Progenitor cell of endocrine pancreas (in vitro differentiated cells): Measurements from ENCODE around the gene MAGI1. TPM values are rescaled to one million over a fixed set of nuclear protein-coding genes. Genes with fewer than 3 reads are reported as not detected.

Source experiments
- DNase-seq: peaks from one replicate; pipeline ENCODE4 v3.0.0; 2021; ENCODE audit warnings: low spot score; ENCODE audit not compliant: unreplicated experiment
- H3K27ac Mint-ChIP-seq: 2 replicates; pipeline ENCODE4 v1.8.0; 2021; ENCODE audit warnings: mild to moderate bottlenecking, moderate library complexity, mixed read lengths
- H3K27me3 Mint-ChIP-seq: 2 replicates; pipeline ENCODE4 v1.8.0; 2021; ENCODE audit warnings: mixed read lengths
- H3K36me3 Mint-ChIP-seq: 2 replicates; pipeline ENCODE4 v1.8.0; 2022; ENCODE audit warnings: mixed read lengths; ENCODE audit not compliant: insufficient read depth
- H3K4me1 Mint-ChIP-seq: 2 replicates; pipeline ENCODE4 v1.8.0; 2021; ENCODE audit warnings: low read depth, mixed read lengths
- H3K4me3 Mint-ChIP-seq: 2 replicates; pipeline ENCODE4 v1.8.0; 2021; ENCODE audit warnings: low read depth, mild to moderate bottlenecking, moderate library complexity, mixed read lengths
- H3K9me3 Mint-ChIP-seq: 2 replicates; pipeline ENCODE4 v1.8.0; 2021; ENCODE audit warnings: low read depth, mixed read lengths
- total RNA-seq: library from RNA; stranded (reverse); gene quantifications from 2 replicates; pipeline ENCODE4 v1.2.1, GENCODE V29; 2021
- TF ChIP-seq, protein P1 (sequence below): fragments of 200-600 bp; sonication (generic); IDR thresholded peaks from one replicate; pipeline ENCODE4 v1.5.0; 2021; ENCODE audit warnings: antibody characterized with exemption, mild to moderate bottlenecking; ENCODE audit not compliant: unreplicated experiment

Gene MAGI1
- total RNA-seq, 1 donor from 2014 or later: 142 TPM

GRCh38 chr3:65647369-65647768 lies 391.3 kb downstream of the MAGI1 start:
- no peaks in the 10 kb centered on the region for H3K27me3 Mint-ChIP-seq
- TF ChIP-seq, protein P1, sequence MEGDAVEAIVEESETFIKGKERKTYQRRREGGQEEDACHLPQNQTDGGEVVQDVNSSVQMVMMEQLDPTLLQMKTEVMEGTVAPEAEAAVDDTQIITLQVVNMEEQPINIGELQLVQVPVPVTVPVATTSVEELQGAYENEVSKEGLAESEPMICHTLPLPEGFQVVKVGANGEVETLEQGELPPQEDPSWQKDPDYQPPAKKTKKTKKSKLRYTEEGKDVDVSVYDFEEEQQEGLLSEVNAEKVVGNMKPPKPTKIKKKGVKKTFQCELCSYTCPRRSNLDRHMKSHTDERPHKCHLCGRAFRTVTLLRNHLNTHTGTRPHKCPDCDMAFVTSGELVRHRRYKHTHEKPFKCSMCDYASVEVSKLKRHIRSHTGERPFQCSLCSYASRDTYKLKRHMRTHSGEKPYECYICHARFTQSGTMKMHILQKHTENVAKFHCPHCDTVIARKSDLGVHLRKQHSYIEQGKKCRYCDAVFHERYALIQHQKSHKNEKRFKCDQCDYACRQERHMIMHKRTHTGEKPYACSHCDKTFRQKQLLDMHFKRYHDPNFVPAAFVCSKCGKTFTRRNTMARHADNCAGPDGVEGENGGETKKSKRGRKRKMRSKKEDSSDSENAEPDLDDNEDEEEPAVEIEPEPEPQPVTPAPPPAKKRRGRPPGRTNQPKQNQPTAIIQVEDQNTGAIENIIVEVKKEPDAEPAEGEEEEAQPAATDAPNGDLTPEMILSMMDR: no peak
- H3K4me3 Mint-ChIP-seq: no peak overlapping the region
- peaks cover 22% of the 10 kb centered on the region for H3K9me3 Mint-ChIP-seq
- DNase-seq: no peak
- peak overlapping the region; percentile 24 for H3K27ac Mint-ChIP-seq
- peaks cover 6% of the 10 kb centered on the region for H3K4me1 Mint-ChIP-seq
- peaks cover 17% of the 10 kb centered on the region for H3K36me3 Mint-ChIP-seq

DNA sequence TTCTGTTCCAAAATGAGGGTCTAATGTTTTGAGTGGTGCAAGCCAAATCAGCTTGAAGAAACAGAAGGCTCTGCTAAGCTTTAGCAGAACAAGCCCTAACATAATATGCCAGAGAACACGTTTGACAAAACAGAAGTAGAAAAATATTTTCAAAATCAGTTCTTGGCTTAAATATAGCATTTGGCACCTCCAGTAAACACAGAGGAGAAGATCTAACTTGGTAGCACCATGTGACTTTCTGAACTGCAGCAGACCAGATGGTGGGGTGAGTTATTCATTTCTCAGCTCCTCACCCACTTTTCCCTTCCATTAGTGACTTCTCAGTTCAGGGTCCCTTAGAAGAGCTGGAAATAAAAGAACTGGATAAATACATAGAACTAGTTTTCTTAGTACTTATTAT lies 395.8 kb downstream of the MAGI1 start:
- Mint-ChIP-seq H3K27me3 (no peaks in the 10 kb centered on the region), H3K9me3 (peaks cover 10% of the 10 kb centered on the region), H3K4me1 (peaks cover 23% of the 10 kb centered on the region), H3K36me3 (peaks cover 13% of the 10 kb centered on the region), H3K27ac (no peak overlapping the region), H3K4me3 (no peak overlapping the region)
- TF ChIP-seq, protein P1: no peak
- DNase-seq: no peak

- TF ChIP-seq, protein P1: no peak
- peaks cover 7% of the 10 kb centered on the region for H3K9me3 Mint-ChIP-seq
- H3K36me3 Mint-ChIP-seq: peaks cover 7% of the 10 kb centered on the region
- no peak for DNase-seq
- no peaks in the 10 kb centered on the region for H3K27me3 Mint-ChIP-seq
- peaks cover 23% of the 10 kb centered on the region for H3K4me1 Mint-ChIP-seq
- H3K27ac Mint-ChIP-seq: no peak overlapping the region
- H3K4me3 Mint-ChIP-seq: no peak overlapping the region
Observed at GRCh38 chr3:65641777-65642176, 396.9 kb downstream of the MAGI1 start.

DNA sequence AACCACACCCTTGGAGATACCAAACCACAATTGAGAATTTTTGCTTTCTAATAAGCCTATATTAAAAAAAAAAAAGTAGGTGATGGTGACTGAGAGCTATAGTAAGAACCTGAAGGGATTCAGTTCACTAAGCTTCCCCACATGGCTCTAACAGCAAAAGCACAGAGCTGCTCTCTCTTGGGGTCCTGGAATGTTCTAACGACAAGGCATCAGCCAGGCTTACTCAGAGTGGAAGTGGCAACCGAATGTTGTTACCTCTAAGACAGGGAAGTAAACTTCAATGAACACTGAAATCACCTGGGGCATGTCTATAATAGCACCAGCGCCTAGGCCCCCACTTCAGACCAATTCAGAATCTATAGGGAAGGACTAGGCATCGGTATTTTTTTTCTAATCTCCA lies 397.7 kb downstream of the MAGI1 start:
- Mint-ChIP-seq H3K27ac (no peak overlapping the region), H3K9me3 (no peaks in the 10 kb centered on the region), H3K36me3 (peaks cover 3% of the 10 kb centered on the region), H3K27me3 (no peaks in the 10 kb centered on the region), H3K4me3 (no peak overlapping the region), H3K4me1 (peaks cover 26% of the 10 kb centered on the region)
- TF ChIP-seq, protein P1: no peak
- DNase-seq: no peak

DNA sequence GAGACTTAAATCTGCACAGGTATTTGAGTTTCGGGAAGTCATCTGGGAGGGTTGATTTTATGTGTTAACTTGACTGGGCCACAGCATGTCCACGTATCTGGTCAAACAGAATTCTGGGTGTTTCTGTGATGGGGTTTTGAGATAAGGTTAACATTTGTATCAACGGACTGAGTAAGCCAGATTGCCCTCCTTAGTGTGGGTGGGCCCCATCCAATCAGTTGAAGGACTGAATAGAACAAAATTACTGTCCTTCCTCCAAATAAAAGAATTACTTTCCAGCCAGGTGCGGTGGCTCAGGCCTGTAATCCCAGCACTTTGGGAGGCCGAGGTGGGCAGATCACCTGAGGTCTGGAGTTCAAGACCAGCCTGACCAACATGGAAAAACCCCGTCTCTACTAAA lies 399.3 kb downstream of the MAGI1 start:
- Mint-ChIP-seq H3K9me3 (no peaks in the 10 kb centered on the region), H3K4me1 (peaks cover 26% of the 10 kb centered on the region), H3K4me3 (no peak overlapping the region), H3K27me3 (no peaks in the 10 kb centered on the region), H3K27ac (no peak overlapping the region), H3K36me3 (peaks cover 3% of the 10 kb centered on the region)
- no peak for DNase-seq
- TF ChIP-seq, protein P1: no peak
